ENCODE measurements around the gene RFTN1.
"Not testable (repeated sequence)": the region's sequence is repeated elsewhere in the genome, so short reads cannot be mapped to it uniquely, and the experiment has no call there.

RFTN1 gene

DNA sequence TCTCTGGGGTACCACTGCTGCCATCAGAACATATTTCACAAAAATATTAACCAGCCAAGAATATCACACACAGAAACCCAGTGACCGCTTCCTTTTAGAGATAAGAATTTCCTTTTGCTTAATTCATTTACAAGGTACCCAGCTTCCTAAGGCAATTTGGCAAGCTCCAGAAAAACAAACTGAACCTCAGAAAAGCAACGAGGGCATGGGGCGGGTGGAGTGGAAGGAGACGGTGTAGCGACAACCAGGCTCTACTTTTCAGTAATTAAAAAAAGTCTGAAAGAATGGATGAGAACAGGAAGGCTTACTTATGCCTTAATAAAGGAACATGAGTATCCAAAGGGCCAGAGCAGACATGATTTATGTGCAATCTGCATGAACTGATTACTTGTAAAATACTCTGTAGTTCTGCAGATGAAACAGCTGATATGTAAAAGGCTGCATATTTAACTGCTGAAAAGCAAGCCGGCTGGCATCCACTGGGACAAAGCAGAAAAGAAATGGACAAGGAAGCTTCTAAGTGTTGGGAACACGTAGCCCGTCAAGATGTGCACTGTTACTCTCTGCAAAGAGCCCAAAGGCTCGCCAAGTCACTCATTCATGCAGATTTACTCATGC lies 18.6 kb downstream of the RFTN1 start:
- no peaks in the 10 kb centered on the region for H3K9me2 ChIP-seq (replicated peaks; ENCODE audit: control insufficient read depth, low read length)

DNA sequence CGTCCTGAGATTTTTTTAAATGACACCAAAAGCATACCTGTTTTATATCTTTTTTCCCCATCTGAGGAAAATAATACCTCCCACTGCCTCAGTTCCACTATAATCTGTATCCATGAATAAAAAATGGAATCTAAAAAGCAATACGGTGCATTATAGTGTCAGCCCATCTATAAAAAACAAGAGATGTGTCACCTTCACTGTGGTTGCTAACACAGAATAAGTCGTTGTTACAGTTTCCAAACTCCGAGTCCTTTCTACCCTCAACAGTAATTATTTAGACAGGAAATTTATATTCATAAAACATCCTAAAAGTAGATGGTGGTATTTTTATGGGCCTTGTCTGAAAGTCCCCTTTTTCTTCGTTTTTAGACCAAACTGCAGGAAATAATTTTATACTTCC lies 19.4 kb downstream of the RFTN1 start:
- H3K9me2 ChIP-seq (replicated peaks; ENCODE audit: control insufficient read depth, low read length), result no peaks in the 10 kb centered on the region
- H3K4me2 ChIP-seq (ENCODE audit: low read length), result no peak overlapping the region
- TF ChIP-seq, protein P1, sequence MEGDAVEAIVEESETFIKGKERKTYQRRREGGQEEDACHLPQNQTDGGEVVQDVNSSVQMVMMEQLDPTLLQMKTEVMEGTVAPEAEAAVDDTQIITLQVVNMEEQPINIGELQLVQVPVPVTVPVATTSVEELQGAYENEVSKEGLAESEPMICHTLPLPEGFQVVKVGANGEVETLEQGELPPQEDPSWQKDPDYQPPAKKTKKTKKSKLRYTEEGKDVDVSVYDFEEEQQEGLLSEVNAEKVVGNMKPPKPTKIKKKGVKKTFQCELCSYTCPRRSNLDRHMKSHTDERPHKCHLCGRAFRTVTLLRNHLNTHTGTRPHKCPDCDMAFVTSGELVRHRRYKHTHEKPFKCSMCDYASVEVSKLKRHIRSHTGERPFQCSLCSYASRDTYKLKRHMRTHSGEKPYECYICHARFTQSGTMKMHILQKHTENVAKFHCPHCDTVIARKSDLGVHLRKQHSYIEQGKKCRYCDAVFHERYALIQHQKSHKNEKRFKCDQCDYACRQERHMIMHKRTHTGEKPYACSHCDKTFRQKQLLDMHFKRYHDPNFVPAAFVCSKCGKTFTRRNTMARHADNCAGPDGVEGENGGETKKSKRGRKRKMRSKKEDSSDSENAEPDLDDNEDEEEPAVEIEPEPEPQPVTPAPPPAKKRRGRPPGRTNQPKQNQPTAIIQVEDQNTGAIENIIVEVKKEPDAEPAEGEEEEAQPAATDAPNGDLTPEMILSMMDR (IDR thresholded peaks at IDR 0.05; ENCODE audit: low read depth, low read length, poor library complexity, severe bottlenecking), result no peak
- no peak for TF ChIP-seq EZH2phosphoT487 (IDR thresholded peaks at IDR 0.05; ENCODE audit: borderline replicate concordance, low read length)
- no peak overlapping the region for H3K27ac ChIP-seq (ENCODE audit: low read depth, low read length)
- H3F3A ChIP-seq (ENCODE audit: control insufficient read depth, insufficient read depth), result peaks cover 8% of the 10 kb centered on the region
- H4K20me1 ChIP-seq (ENCODE audit: control insufficient read depth, insufficient read depth, low read depth, low read length), result peaks cover 68% of the 10 kb centered on the region
- no peaks in the 10 kb centered on the region for H3K27me3 ChIP-seq (ENCODE audit: control insufficient read depth, low read length)
- peaks cover 98% of the 10 kb centered on the region for H3K36me3 ChIP-seq (ENCODE audit: control insufficient read depth, low read length)
- H3K9me3 ChIP-seq (ENCODE audit: control insufficient read depth, insufficient read depth, low read length), result no peaks in the 10 kb centered on the region
- peaks cover 100% of the 10 kb centered on the region for H3K79me2 ChIP-seq (ENCODE audit: control insufficient read depth, low read length)
- H3K4me3 ChIP-seq (ENCODE audit: low read length), result no peak overlapping the region
- peaks cover 86% of the 10 kb centered on the region for H3K4me1 ChIP-seq (ENCODE audit: control insufficient read depth, low read length)

More for the DNA sequence above, 18.6 kb downstream of the RFTN1 start:
- H3K4me1 ChIP-seq (ENCODE audit: control insufficient read depth, low read length), result peaks cover 86% of the 10 kb centered on the region
- H3K27me3 ChIP-seq (ENCODE audit: control insufficient read depth, low read length), result no peaks in the 10 kb centered on the region
- no peak overlapping the region for H3K4me3 ChIP-seq (ENCODE audit: low read length)
- TF ChIP-seq EZH2phosphoT487 (IDR thresholded peaks at IDR 0.05; ENCODE audit: borderline replicate concordance, low read length), result no peak
- TF ChIP-seq, protein P1 (IDR thresholded peaks at IDR 0.05; ENCODE audit: low read depth, low read length, poor library complexity, severe bottlenecking), result no peak
- H3K79me2 ChIP-seq (ENCODE audit: control insufficient read depth, low read length), result peaks cover 100% of the 10 kb centered on the region
- H3F3A ChIP-seq (ENCODE audit: control insufficient read depth, insufficient read depth), result peaks cover 14% of the 10 kb centered on the region
- peaks cover 68% of the 10 kb centered on the region for H4K20me1 ChIP-seq (ENCODE audit: control insufficient read depth, insufficient read depth, low read depth, low read length)
- peak overlapping the region; percentile 9; the same call in 1 of the 2 replicates for H3K27ac ChIP-seq (ENCODE audit: low read depth, low read length)
- H3K36me3 ChIP-seq (ENCODE audit: control insufficient read depth, low read length), result peaks cover 98% of the 10 kb centered on the region
- H3K4me2 ChIP-seq (ENCODE audit: low read length), result peak overlapping the region; percentile 52
- no peaks in the 10 kb centered on the region for H3K9me3 ChIP-seq (ENCODE audit: control insufficient read depth, insufficient read depth, low read length)

DNA sequence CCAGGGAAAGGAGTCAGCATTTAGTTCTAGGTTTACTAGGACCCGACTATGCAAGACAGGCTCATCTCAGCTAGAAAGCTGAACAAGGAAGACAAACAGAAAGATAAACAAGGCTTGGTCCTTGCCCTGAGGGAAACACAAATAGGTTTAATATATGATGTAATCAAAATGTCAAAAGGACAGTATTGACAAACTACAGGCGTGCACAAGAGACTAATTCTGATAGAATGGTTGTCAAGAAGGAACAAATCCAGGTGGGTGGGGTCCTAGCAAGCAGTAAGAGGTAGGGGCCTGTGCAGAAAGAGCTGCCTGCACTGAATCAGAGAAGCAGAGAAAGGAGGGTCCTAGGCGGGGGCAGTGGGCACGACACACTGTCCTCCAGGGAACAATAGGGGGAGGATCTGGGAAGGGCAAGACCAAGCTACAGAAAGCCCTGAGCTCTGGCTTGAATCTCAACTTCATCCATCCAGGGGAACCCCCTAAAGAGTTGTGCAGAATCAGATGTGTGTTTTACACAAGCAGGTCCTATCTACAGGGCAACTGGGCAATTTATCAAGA lies 23.4 kb downstream of the RFTN1 start:
- no peak overlapping the region for H3K4me2 ChIP-seq (ENCODE audit: low read length)
- H3K36me3 ChIP-seq (ENCODE audit: control insufficient read depth, low read length), result peaks cover 98% of the 10 kb centered on the region
- no peak for TF ChIP-seq EZH2phosphoT487 (IDR thresholded peaks at IDR 0.05; ENCODE audit: borderline replicate concordance, low read length)
- TF ChIP-seq, protein P1 (IDR thresholded peaks at IDR 0.05; ENCODE audit: low read depth, low read length, poor library complexity, severe bottlenecking), result no peak

DNA sequence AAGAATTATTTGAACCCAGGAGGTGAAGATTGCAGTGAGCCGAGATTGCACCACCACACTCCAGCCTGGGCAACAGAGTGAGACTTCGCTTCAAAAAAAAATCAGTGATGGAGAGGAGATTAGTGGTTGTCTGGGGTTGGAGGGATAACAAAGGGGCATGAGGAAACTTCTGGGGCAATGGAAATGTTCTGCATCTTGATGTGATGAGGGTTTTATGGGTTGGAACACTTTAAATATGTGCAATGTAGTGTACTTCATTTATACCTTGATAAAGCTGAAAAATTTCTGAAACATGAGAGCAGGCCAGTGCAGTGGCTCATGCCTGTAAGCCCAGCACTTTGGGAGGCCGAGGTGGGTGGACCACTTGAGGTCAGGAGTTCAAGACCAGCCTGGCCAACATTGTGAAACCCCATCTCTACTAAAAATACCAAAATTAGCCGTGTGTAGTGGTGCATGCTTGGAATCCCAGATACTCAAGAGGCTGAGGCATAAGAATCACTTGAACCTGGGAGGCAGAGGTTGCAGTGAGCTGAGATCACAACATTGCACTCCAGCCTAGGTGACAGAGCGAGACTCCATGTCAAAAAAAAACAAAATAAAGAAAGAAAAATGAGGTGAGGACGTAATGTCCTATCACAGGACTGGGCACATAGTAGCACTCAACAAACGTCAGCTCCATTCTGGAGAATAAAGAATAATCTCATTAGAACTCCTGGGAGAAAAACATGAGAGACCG lies 24.0 kb downstream of the RFTN1 start:
- Histone ChIP-seq H4K20me1 (ENCODE audit: control insufficient read depth, insufficient read depth, low read depth, low read length) (peaks cover 45% of the 10 kb centered on the region), H3K4me1 (ENCODE audit: control insufficient read depth, low read length) (peaks cover 86% of the 10 kb centered on the region), H3K79me2 (ENCODE audit: control insufficient read depth, low read length) (peaks cover 100% of the 10 kb centered on the region), H3K36me3 (ENCODE audit: control insufficient read depth, low read length) (peaks cover 98% of the 10 kb centered on the region)
- not testable (repeated sequence) for H3K4me2 ChIP-seq (ENCODE audit: low read length); H3K9me3 ChIP-seq (ENCODE audit: control insufficient read depth, insufficient read depth, low read length); H3F3A ChIP-seq (ENCODE audit: control insufficient read depth, insufficient read depth); H3K27ac ChIP-seq (ENCODE audit: low read depth, low read length); H3K4me3 ChIP-seq (ENCODE audit: low read length); H3K27me3 ChIP-seq (ENCODE audit: control insufficient read depth, low read length); H3K9me2 ChIP-seq (replicated peaks; ENCODE audit: control insufficient read depth, low read length)

More for the DNA sequence above, 23.4 kb downstream of the RFTN1 start:
- Histone ChIP-seq H3K27ac (ENCODE audit: low read depth, low read length) (peak overlapping the region; percentile 7; the same call in 1 of the 2 replicates), H4K20me1 (ENCODE audit: control insufficient read depth, insufficient read depth, low read depth, low read length) (peaks cover 48% of the 10 kb centered on the region), H3F3A (ENCODE audit: control insufficient read depth, insufficient read depth) (peaks cover 5% of the 10 kb centered on the region), H3K9me2 (replicated peaks; ENCODE audit: control insufficient read depth, low read length) (no peaks in the 10 kb centered on the region), H3K4me3 (ENCODE audit: low read length) (no peak overlapping the region), H3K4me1 (ENCODE audit: control insufficient read depth, low read length) (peaks cover 86% of the 10 kb centered on the region), H3K9me3 (ENCODE audit: control insufficient read depth, insufficient read depth, low read length) (no peaks in the 10 kb centered on the region), H3K27me3 (ENCODE audit: control insufficient read depth, low read length) (no peaks in the 10 kb centered on the region), H3K79me2 (ENCODE audit: control insufficient read depth, low read length) (peaks cover 100% of the 10 kb centered on the region)

Data from DOHH2 (cell line).